Measurements from ENCODE around the gene KLHL42.

GRCh38 chr12:27780612-27781408 is 777 bp downstream of the KLHL42 start:
- TF ChIP-seq CTCF (conservative IDR thresholded peaks at IDR 0.05; ENCODE audit: low read depth, low read length) (no peak), EZH2 (IDR thresholded peaks at IDR 0.05; ENCODE audit: low read length, unreplicated experiment) (no peak)

Data from PC-3 (cell line).